Stimulated activated effector memory CD8-positive, alpha-beta T cell treated with anti-CD3 and anti-CD28 coated beads, Interleukin-12 subunit alpha, Interleukin-12 subunit beta, amount 100 ng/mL, for 72 hours (primary cell): ENCODE data around the gene PDZD8.
"Not testable (repeated sequence)": the region's sequence is repeated elsewhere in the genome, so short reads cannot be mapped to it uniquely, and the experiment has no call there.

Source experiments
- ATAC-seq: fragments of 150-1000 bp; cut with Tn5 transposase; 2 replicates; pipeline ENCODE4 v1.10.0; 2021
- DNase-seq, 2 donors: peaks; one replicate each; pipeline ENCODE4 v3.0.0; 2021 to 2022; ENCODE audit warnings: low spot score in 2 of 2
- H3K27ac Mint-ChIP-seq: one replicate; pipeline ENCODE4 v1.8.0; 2022; ENCODE audit warnings: mild to moderate bottlenecking, mixed read lengths
- H3K36me3 Mint-ChIP-seq: one replicate; pipeline ENCODE4 v1.8.0; 2022; ENCODE audit warnings: mild to moderate bottlenecking, mixed read lengths
- H3K4me1 Mint-ChIP-seq: one replicate; pipeline ENCODE4 v1.8.0; 2022; ENCODE audit warnings: mixed read lengths
- H3K4me3 Mint-ChIP-seq: one replicate; pipeline ENCODE4 v1.8.0; 2022; ENCODE audit warnings: mild to moderate bottlenecking, mixed read lengths
- H3K9me3 Mint-ChIP-seq: one replicate; pipeline ENCODE4 v1.8.0; 2022; ENCODE audit warnings: mixed read lengths

The PDZD8 gene

GRCh38 chr10:117306674-117307073, 68.6 kb downstream of the PDZD8 start:
- ATAC-seq = no peak
- Mint-ChIP-seq H3K27ac (no peak overlapping the region), H3K4me1 (peaks cover 26% of the 10 kb centered on the region), H3K9me3 (no peaks in the 10 kb centered on the region), H3K4me3 (no peak overlapping the region), H3K36me3 (peaks cover 7% of the 10 kb centered on the region)
- no peak for DNase-seq

DNA sequence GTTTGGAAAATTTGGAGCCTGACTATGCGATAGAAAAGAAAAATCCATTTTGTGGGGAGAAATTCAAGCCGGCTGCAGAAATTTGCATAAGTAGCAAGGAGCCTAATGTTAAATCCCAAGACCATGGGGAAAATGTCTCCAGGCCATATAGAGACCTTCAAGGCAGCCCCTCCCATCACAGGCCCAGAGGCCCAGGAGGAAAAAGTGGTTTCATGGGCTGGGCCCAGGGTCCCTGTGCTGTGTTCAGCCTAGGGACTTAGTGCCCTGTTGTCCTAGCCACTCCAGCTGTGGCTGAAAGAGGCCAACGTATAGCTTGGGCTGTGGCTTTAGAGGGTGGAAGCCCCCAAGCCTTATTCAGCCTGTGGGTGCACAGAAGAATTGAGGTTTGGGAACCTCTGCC, 71.8 kb downstream of the PDZD8 start:
- not testable (repeated sequence) for H3K36me3 Mint-ChIP-seq, H3K4me3 Mint-ChIP-seq, H3K4me1 Mint-ChIP-seq, H3K9me3 Mint-ChIP-seq, H3K27ac Mint-ChIP-seq, ATAC-seq, DNase-seq

- Mint-ChIP-seq H3K36me3 (no peaks in the 10 kb centered on the region), H3K27ac (no peak overlapping the region), H3K4me1 (peaks cover 7% of the 10 kb centered on the region), H3K4me3 (no peak overlapping the region), H3K9me3 (peaks cover 2% of the 10 kb centered on the region)
- ATAC-seq (no peak), DNase-seq (no peak)
Observed at GRCh38 chr10:117300671-117301070, 74.6 kb downstream of the PDZD8 start.

GRCh38 chr10:117299435-117299834, 75.8 kb downstream of the PDZD8 start:
- Mint-ChIP-seq H3K4me1 (peaks cover 9% of the 10 kb centered on the region), H3K27ac (no peak overlapping the region), H3K9me3 (peaks cover 2% of the 10 kb centered on the region), H3K4me3 (no peak overlapping the region), H3K36me3 (no peaks in the 10 kb centered on the region)
- DNase-seq = no peak
- ATAC-seq = no peak

DNA sequence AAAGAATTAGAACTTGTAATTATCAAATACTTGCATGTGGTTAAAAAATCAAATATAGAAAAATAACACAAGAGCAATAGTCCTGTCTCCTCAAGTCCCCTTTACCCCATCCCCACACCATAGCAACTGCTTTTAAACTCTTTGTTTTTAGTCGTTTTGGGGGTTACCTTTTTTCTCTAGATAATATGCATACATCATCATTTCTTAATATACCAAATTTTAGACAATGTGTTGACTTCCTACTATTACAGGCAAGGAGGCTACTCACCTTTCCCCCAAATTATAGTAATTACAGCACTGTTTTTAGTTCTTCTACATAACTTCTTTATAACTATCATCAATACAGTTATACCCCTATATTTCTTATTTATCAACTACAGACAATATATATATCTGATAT, 77.0 kb downstream of the PDZD8 start:
- no peak overlapping the region for H3K4me3 Mint-ChIP-seq
- DNase-seq = no peak
- no peak for ATAC-seq
- peaks cover 20% of the 10 kb centered on the region for H3K4me1 Mint-ChIP-seq
- peaks cover 2% of the 10 kb centered on the region for H3K9me3 Mint-ChIP-seq
- H3K27ac Mint-ChIP-seq = no peak overlapping the region
- H3K36me3 Mint-ChIP-seq = no peaks in the 10 kb centered on the region

DNA sequence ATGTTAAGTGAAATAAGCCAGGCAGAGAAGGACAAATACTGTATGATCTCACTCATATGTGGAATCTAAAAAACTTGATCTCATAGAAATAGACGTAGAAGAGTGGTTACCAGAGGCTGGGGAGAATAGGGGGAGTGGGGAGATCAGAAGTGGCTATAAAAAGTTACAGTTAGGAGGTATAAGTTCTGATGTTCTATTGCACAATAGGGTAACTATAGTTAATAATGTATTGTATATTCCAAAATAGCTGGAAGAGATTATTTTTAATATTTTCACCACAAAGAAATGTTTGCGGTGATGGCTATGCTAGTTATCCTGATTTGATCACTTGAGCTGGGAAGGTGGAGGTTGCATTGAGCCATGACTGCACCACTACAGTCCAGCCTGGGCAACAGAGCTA, 80.5 kb downstream of the PDZD8 start:
- H3K4me3 Mint-ChIP-seq = no peak overlapping the region
- H3K36me3 Mint-ChIP-seq = peaks cover 1% of the 10 kb centered on the region
- H3K9me3 Mint-ChIP-seq = no peaks in the 10 kb centered on the region
- H3K27ac Mint-ChIP-seq = no peak overlapping the region
- DNase-seq (no peak), ATAC-seq (no peak)
- H3K4me1 Mint-ChIP-seq = peaks cover 13% of the 10 kb centered on the region

DNA sequence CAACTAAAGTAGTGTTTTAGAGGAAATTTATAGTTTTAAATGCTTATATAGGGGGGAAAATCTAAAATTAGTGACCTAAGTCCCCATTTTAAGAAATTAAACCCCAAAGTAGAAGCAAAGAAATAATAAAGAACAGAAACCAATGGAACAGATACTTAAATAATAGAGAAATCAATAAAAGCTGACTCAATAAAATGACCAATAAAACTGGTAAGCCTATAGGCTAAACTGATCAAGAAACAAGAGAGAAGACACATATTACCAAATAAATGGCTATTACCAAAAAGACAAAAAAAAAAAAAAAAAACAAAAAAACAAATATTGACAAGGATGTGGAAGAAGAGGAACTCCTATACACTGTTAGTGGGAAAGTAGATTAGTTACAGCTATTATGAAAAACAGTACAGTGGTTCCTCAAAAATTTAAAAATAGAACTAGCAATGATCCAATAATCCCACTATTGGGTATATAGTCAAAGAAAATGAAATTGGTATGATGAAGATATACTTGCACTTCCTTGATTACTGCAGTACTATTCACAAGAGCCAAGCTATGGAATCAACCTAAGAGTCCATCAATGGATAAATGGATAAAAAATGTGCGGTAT, 81.1 kb downstream of the PDZD8 start:
- Mint-ChIP-seq H3K36me3 (peaks cover 7% of the 10 kb centered on the region), H3K9me3 (no peaks in the 10 kb centered on the region), H3K27ac (no peak overlapping the region), H3K4me1 (peaks cover 13% of the 10 kb centered on the region), H3K4me3 (no peak overlapping the region)
- ATAC-seq = no peak
- DNase-seq = no peak

GRCh38 chr10:117290872-117291271, 84.4 kb downstream of the PDZD8 start:
- not testable (repeated sequence) for DNase-seq, H3K4me3 Mint-ChIP-seq, H3K9me3 Mint-ChIP-seq, H3K36me3 Mint-ChIP-seq, ATAC-seq, H3K27ac Mint-ChIP-seq
- peaks cover 13% of the 10 kb centered on the region for H3K4me1 Mint-ChIP-seq

- DNase-seq = no peak
- no peak overlapping the region for H3K27ac Mint-ChIP-seq
Observed at GRCh38 chr10:117284716-117285494, 90.3 kb downstream of the PDZD8 start.

GRCh38 chr10:117277675-117278074, 97.6 kb downstream of the PDZD8 start:
- Mint-ChIP-seq H3K4me3 (no peak overlapping the region), H3K4me1 (no peaks in the 10 kb centered on the region), H3K9me3 (no peaks in the 10 kb centered on the region), H3K36me3 (peaks cover 5% of the 10 kb centered on the region), H3K27ac (no peak overlapping the region)
- no peak for ATAC-seq
- DNase-seq = no peak

More at GRCh38 chr10:117284716-117285494, 90.3 kb downstream of the PDZD8 start:
- Mint-ChIP-seq H3K4me3 (no peak overlapping the region), H3K4me1 (no peaks in the 10 kb centered on the region), H3K36me3 (peaks cover 34% of the 10 kb centered on the region), H3K9me3 (no peaks in the 10 kb centered on the region)
- ATAC-seq = no peak

DNA sequence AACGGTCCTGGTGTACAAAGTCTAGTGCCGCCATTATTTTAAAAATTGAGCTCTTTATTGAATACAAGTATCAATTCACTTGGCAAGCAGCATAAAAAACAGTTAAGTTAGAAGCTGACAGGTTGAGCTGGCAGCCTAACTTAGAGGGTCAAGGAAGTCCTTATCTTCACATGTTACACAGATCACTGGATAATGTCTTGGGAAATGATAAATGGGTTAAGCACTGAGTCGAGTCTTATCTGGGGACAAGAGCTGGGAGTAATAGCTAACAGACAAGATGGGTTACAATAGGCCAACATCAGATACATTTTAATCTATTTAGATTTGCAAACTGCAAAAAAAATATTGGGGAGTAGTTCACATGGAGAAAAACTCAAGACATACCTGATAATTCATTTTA, 100.1 kb downstream of the PDZD8 start:
- H3K27ac Mint-ChIP-seq = no peak overlapping the region
- H3K36me3 Mint-ChIP-seq = peaks cover 9% of the 10 kb centered on the region
- H3K9me3 Mint-ChIP-seq = no peaks in the 10 kb centered on the region
- ATAC-seq (no peak), DNase-seq (no peak)
- H3K4me3 Mint-ChIP-seq = no peak overlapping the region
- H3K4me1 Mint-ChIP-seq = no peaks in the 10 kb centered on the region

GRCh38 chr10:117274509-117274908, 100.7 kb downstream of the PDZD8 start:
- H3K9me3 Mint-ChIP-seq = no peaks in the 10 kb centered on the region
- no peak overlapping the region for H3K4me3 Mint-ChIP-seq
- peaks cover 9% of the 10 kb centered on the region for H3K36me3 Mint-ChIP-seq
- no peak for ATAC-seq
- no peak overlapping the region for H3K27ac Mint-ChIP-seq
- no peak for DNase-seq
- H3K4me1 Mint-ChIP-seq = no peaks in the 10 kb centered on the region

- ATAC-seq (no peak), DNase-seq (no peak)
- Mint-ChIP-seq H3K9me3 (no peaks in the 10 kb centered on the region), H3K4me3 (no peak overlapping the region), H3K27ac (no peak overlapping the region), H3K36me3 (peaks cover 9% of the 10 kb centered on the region), H3K4me1 (no peaks in the 10 kb centered on the region)
Observed at GRCh38 chr10:117273980-117274379, 101.3 kb downstream of the PDZD8 start.

- ATAC-seq (no peak), DNase-seq (no peak)
- Mint-ChIP-seq H3K27ac (no peak overlapping the region), H3K9me3 (no peaks in the 10 kb centered on the region), H3K36me3 (peaks cover 9% of the 10 kb centered on the region), H3K4me1 (no peaks in the 10 kb centered on the region), H3K4me3 (no peak overlapping the region)
Observed at GRCh38 chr10:117272195-117273076, 102.8 kb downstream of the PDZD8 start.

- H3K27ac Mint-ChIP-seq = no peak overlapping the region
- H3K9me3 Mint-ChIP-seq = no peaks in the 10 kb centered on the region
Observed at GRCh38 chr10:117271427-117271826, 103.8 kb downstream of the PDZD8 start.

More at GRCh38 chr10:117271427-117271826, 103.8 kb downstream of the PDZD8 start:
- DNase-seq = no peak
- no peak overlapping the region for H3K4me3 Mint-ChIP-seq
- no peak for ATAC-seq
- H3K36me3 Mint-ChIP-seq = peaks cover 9% of the 10 kb centered on the region
- H3K4me1 Mint-ChIP-seq = no peaks in the 10 kb centered on the region
